ENCODE data around the gene GRK6. TPM values are rescaled to one million over a fixed set of nuclear protein-coding genes. Genes with fewer than 3 reads are reported as not detected.

Gene GRK6
- total and polyA plus RNA-seq, 9 of the 15 experiments (the other 6 are each of a cell fraction or from before 2014, with no cell fraction given) = 0.63 to 122 (median 44.5) TPM

DNA sequence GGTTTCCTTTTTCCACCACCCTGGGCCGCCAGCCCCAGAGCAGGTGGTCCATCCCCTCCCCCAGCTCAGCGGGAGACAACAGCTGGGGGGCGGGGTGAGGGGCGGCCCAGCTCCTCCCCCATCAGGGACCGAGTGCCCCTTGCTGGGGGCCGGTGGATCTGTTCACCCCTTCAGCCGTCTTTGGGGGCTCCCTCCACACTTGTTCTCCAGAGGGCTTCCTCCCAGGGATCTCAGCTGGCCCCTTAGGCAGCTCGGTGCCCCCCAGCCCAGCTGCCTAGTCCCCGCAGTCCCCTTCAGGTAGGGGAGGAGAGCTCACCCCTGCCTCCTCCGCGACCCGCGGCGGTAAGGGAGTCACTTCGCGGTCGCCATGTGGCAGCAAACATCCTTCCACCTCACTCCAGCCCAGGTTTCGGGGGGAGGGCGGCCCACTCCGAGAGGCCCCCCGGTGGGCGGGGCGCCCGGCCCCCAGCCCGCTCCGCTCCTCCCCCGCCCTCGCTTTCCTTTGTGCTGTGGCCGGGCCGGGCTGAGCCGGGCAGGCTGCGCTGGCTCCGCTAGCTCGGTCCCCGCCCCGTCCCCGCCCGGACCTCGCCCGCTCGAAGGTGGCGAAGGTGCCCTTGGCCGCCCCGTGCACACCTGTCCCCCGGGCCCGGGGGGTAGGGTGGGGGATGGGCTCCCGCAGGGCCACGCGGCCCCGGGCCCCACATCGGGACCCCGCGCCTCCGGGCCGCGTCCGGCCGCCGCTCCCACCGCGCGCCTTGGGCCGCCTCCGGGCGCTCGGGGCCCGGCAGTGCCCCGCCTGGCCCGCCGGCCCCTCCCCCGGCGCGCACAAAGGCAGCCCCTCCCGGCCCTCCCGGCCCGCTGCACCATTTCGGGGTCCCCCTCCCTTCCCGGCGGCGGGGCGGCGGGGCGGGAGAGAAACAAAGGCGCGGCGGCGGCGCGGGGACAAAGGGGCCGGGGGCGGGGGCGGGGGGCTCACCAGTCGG, 46.3 kb downstream of the GRK6 start (continued):
- no peak for TF ChIP-seq ZNF584 (CRISPR knock-in tag; IDR thresholded peaks at IDR 0.05; ENCODE audit: low read depth)
- peak; percentile 32 for TF ChIP-seq CCNT2 (IDR thresholded peaks at IDR 0.05; ENCODE audit: borderline replicate concordance, extremely low read depth, insufficient read length, low read depth, low read length)
- no peak for TF ChIP-seq HNRNPL (IDR thresholded peaks at IDR 0.05; ENCODE audit: low read depth, low read length)
- TF ChIP-seq TAF1 (IDR thresholded peaks at IDR 0.05; ENCODE audit: control insufficient read depth, extremely low read depth, insufficient read depth, low read length, severe bottlenecking) = peak; percentile 34
- TF ChIP-seq TFAP4 (CRISPR knock-in tag; IDR thresholded peaks at IDR 0.05; ENCODE audit: borderline replicate concordance) = peak; percentile 96
- no peak for TF ChIP-seq E2F8 (IDR thresholded peaks at IDR 0.05; ENCODE audit: low read depth, partially characterized antibody)
- TF ChIP-seq, protein P1, sequence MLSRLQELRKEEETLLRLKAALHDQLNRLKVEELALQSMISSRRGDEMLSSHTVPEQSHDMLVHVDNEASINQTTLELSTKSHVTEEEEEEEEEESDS (CRISPR knock-in tag; IDR thresholded peaks at IDR 0.05) = no peak
- no peak for TF ChIP-seq TAF7 (tag; IDR thresholded peaks at IDR 0.05)
- peak; percentile 28 for TF ChIP-seq CHD4 (IDR thresholded peaks at IDR 0.05; ENCODE audit: insufficient read depth, insufficient replicate concordance, low read depth, low read length, poor library complexity, severe bottlenecking)
- no peak for TF ChIP-seq EWSR1 (IDR thresholded peaks at IDR 0.05; ENCODE audit: borderline replicate concordance, low read depth, partially characterized antibody)
- no peak for TF ChIP-seq HCFC1 (IDR thresholded peaks at IDR 0.05; ENCODE audit: low read depth, low read length)
- no peak for TF ChIP-seq ZKSCAN3 (CRISPR knock-in tag; IDR thresholded peaks at IDR 0.05)
- TF ChIP-seq, protein P2, sequence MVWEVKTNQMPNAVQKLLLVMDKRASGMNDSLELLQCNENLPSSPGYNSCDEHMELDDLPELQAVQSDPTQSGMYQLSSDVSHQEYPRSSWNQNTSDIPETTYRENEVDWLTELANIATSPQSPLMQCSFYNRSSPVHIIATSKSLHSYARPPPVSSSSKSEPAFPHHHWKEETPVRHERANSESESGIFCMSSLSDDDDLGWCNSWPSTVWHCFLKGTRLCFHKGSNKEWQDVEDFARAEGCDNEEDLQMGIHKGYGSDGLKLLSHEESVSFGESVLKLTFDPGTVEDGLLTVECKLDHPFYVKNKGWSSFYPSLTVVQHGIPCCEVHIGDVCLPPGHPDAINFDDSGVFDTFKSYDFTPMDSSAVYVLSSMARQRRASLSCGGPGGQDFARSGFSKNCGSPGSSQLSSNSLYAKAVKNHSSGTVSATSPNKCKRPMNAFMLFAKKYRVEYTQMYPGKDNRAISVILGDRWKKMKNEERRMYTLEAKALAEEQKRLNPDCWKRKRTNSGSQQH (CRISPR knock-in tag; IDR thresholded peaks at IDR 0.05) = no peak
- TF ChIP-seq ZNF174 (CRISPR knock-in tag; IDR thresholded peaks at IDR 0.05) = no peak
- no peak for TF ChIP-seq ELK3 (CRISPR knock-in tag; IDR thresholded peaks at IDR 0.05)
- TF ChIP-seq MAFK (IDR thresholded peaks at IDR 0.05; ENCODE audit: low read length) = no peak
- no peak for TF ChIP-seq ZNF3 (CRISPR knock-in tag; IDR thresholded peaks at IDR 0.05)
- no peak for TF ChIP-seq ZC3H8 (IDR thresholded peaks at IDR 0.05)
- no peak for TF ChIP-seq CTBP1 (IDR thresholded peaks at IDR 0.05; ENCODE audit: borderline replicate concordance)
- no peak for TF ChIP-seq GABPB1 (CRISPR knock-in tag; IDR thresholded peaks at IDR 0.05)
- TF ChIP-seq CSDE1 (IDR thresholded peaks at IDR 0.05) = no peak

All from K562 (cell line).